Body of pancreas (tissue), 4 donors: ENCODE results near the gene IL17RA.

ENCODE experiments used
- CTCF ChIP-seq, 7 experiments: fragments of 450-650 bp in 4 of 7; fragments of 200-600 bp in 3 of 7; sonication (generic) in 3 of 7; IDR thresholded peaks; one replicate each; pipeline ENCODE4 v1.5.1; 2016 to 2019; ENCODE audit warnings: antibody characterized with exemption in 7 of 7
- POLR2A ChIP-seq, 3 donors: fragments of 450-650 bp; IDR thresholded peaks; one replicate each; pipeline ENCODE4 v1.6.1; 2016; ENCODE audit warnings: antibody characterized with exemption in 3 of 3, mild to moderate bottlenecking in 2 of 3

- no peak for TF ChIP-seq CTCF (IDR thresholded peaks at IDR 0.05)
- TF ChIP-seq POLR2A (IDR thresholded peaks at IDR 0.05): no peak
Measured at GRCh38 chr22:17063411-17064106, 21.2 kb upstream of the IL17RA start.
